GM12878 (cell line): Measurements from ENCODE around the gene ATP5ME. TPM values are rescaled to one million over a fixed set of nuclear protein-coding genes. Genes with fewer than 3 reads are reported as not detected.

Experiments
- ATAC-seq: fragments of 200-7000 bp; cut with Tn5 transposase; 3 replicates; pipeline ENCODE4 v1.9.1; 2020; ENCODE audit warnings: mild to moderate bottlenecking, moderate library complexity
- BruUV-seq: library from RNA; stranded (reverse); fragments of 400-500 nt; replicated peaks from 2 replicates; lab custom pipeline; 2021; lab: Mats Ljungman, UMichigan
- CTCF ChIA-PET: fragments of 300-600 bp; sonication (Branson Sonifier 250); formaldehyde crosslinking; extraction: SDS; loops from one replicate; lab custom pipeline; 2021; ENCODE audit warnings: inconsistent platforms; lab: Yijun Ruan, JAX
- POLR2A ChIA-PET: fragments of 350-600 bp; formaldehyde crosslinking; extraction: SDS; loops from one replicate; lab custom pipeline; 2021; ENCODE audit warnings: inconsistent platforms; lab: Charles Lee
- RAD21 ChIA-PET: fragments of 300-600 bp; sonication (Branson Sonifier 250); formaldehyde crosslinking; loops from one replicate; lab custom pipeline; 2023; ENCODE audit warnings: antibody characterized with exemption; ENCODE audit not compliant: unreplicated experiment; lab: Charles Lee
- SMC1A ChIA-PET: fragments of 300-600 bp; sonication (Branson Sonifier 250); formaldehyde crosslinking; loops from one replicate; lab custom pipeline; 2023; ENCODE audit not compliant: unreplicated experiment, uncharacterized antibody; lab: Charles Lee
- DNase-seq: peaks from one replicate; pipeline ENCODE4 v3.0.0-alpha.2; 2011; ENCODE audit warnings: low read depth, low spot score
- FAIRE-seq: peaks from 3 replicates; lab custom pipeline; 2011; peaks lifted over from hg19 to GRCh38; lab: Jason Lieb, UNC
- H2AFZ ChIP-seq: 2 replicates; pipeline ENCODE4 v1.6.0; 2011; ENCODE audit warnings: low read depth, low read length, control low read depth; ENCODE audit not compliant: control insufficient read depth
- H3K27ac ChIP-seq: 2 replicates; pipeline ENCODE4 v1.5.1; 2011; ENCODE audit warnings: control low read depth; ENCODE audit not compliant: control insufficient read depth, insufficient read depth
- H3K27me3 ChIP-seq, 2 experiments: replicated peaks in 1 of 2; 2 replicates each; pipeline versions ENCODE4 v1.6.0 to v1.6.1; 2011; ENCODE audit warnings: low read length in 1 of 2; ENCODE audit not compliant: control insufficient read depth in 2 of 2, insufficient read depth in 2 of 2
- H3K36me3 ChIP-seq, 2 experiments: 2 replicates each; pipeline ENCODE4 v1.5.1; 2011; ENCODE audit warnings: low read length in 1 of 2; ENCODE audit not compliant: control insufficient read depth in 2 of 2, insufficient read depth in 2 of 2
- H3K4me1 ChIP-seq: 2 replicates; pipeline ENCODE4 v1.6.1; 2011; ENCODE audit warnings: mild to moderate bottlenecking, low read length, moderate library complexity, mixed read lengths; ENCODE audit not compliant: control insufficient read depth, insufficient read depth
- H3K4me2 ChIP-seq: 2 replicates; pipeline ENCODE4 v1.6.0; 2011; ENCODE audit warnings: control low read depth; ENCODE audit not compliant: control insufficient read depth, insufficient read depth
- H3K4me3 ChIP-seq: fragments of 200-600 bp; sonication (generic); 2 replicates; pipeline ENCODE4 v1.5.1; 2016
- H3K79me2 ChIP-seq: 2 replicates; pipeline ENCODE4 v1.6.0; 2011; ENCODE audit warnings: low read length; ENCODE audit not compliant: control insufficient read depth, insufficient read depth
- H3K9ac ChIP-seq: 2 replicates; pipeline ENCODE4 v1.8.0; 2011; ENCODE audit warnings: low read length, control low read depth, mixed read lengths; ENCODE audit not compliant: control insufficient read depth, insufficient read depth
- H3K9me3 ChIP-seq: replicated peaks from 3 replicates; pipeline ENCODE4 v1.5.1; 2011; ENCODE audit warnings: mild to moderate bottlenecking, low read length; ENCODE audit not compliant: control insufficient read depth, insufficient read depth
- H4K20me1 ChIP-seq: 2 replicates; pipeline ENCODE4 v1.6.0; 2011; ENCODE audit not compliant: control insufficient read depth, insufficient read depth
- BCLAF1 ChIP-seq: fragments of 450-650 bp; IDR thresholded peaks from 2 replicates; pipeline ENCODE4 v1.6.1; 2017; ENCODE audit warnings: antibody characterized with exemption, mild to moderate bottlenecking, moderate library complexity
- CBFB ChIP-seq: IDR thresholded peaks from 2 replicates; pipeline ENCODE4 v1.6.1; 2016; ENCODE audit warnings: antibody characterized with exemption, low read depth
- EGR1 ChIP-seq, 2 experiments: IDR thresholded peaks; 1 replicate in 1 of 2; 2 replicates in 1 of 2; pipeline ENCODE4 v1.6.1; 2011 to 2012; ENCODE audit warnings: low read depth in 2 of 2, low read length in 2 of 2, borderline replicate concordance in 1 of 2, mild to moderate bottlenecking in 1 of 2, moderate library complexity in 1 of 2
- ETV6 ChIP-seq, 2 experiments: fragments of 450-650 bp in 1 of 2; IDR thresholded peaks in 1 of 2; conservative IDR thresholded peaks in 1 of 2; 2 replicates each; pipeline ENCODE4 v1.6.1; 2014; ENCODE audit warnings: antibody characterized with exemption in 1 of 2, borderline replicate concordance in 1 of 2, low read depth in 1 of 2, mild to moderate bottlenecking in 1 of 2, moderate library complexity in 1 of 2
- EZH2 ChIP-seq: IDR thresholded peaks from 2 replicates; pipeline ENCODE4 v1.6.1; 2012; ENCODE audit warnings: low read depth, mild to moderate bottlenecking, control low read depth, inconsistent platforms, low read length, borderline replicate concordance; ENCODE audit not compliant: control insufficient read depth
- HCFC1 ChIP-seq: fragments of 150-350 bp; IDR thresholded peaks from 2 replicates; pipeline ENCODE4 v1.6.1; 2014; ENCODE audit warnings: low read length
- LARP7 ChIP-seq: fragments of 450-650 bp; IDR thresholded peaks from 2 replicates; pipeline ENCODE4 v1.6.1; 2017; ENCODE audit warnings: mild to moderate bottlenecking
- MEF2A ChIP-seq: IDR thresholded peaks from 2 replicates; pipeline ENCODE4 v1.6.1; 2011; ENCODE audit warnings: low read depth, mild to moderate bottlenecking, low read length, moderate library complexity; ENCODE audit not compliant: insufficient read depth
- NFYB ChIP-seq: IDR thresholded peaks from 2 replicates; pipeline ENCODE4 v1.6.1; 2011; ENCODE audit warnings: low read depth, mild to moderate bottlenecking, low read length, improper control_type of control experiment, moderate library complexity; ENCODE audit not compliant: insufficient read depth
- PKNOX1 ChIP-seq: fragments of 450-650 bp; IDR thresholded peaks from 2 replicates; pipeline ENCODE4 v1.6.1; 2016; ENCODE audit warnings: mild to moderate bottlenecking
- PML ChIP-seq: IDR thresholded peaks from 2 replicates; pipeline ENCODE4 v1.6.1; 2012; ENCODE audit warnings: low read length, inconsistent platforms
- SMAD5 ChIP-seq: IDR thresholded peaks from 2 replicates; pipeline ENCODE4 v1.6.1; 2016; ENCODE audit warnings: antibody characterized with exemption, low read depth
- SMARCA5 ChIP-seq: fragments of 450-650 bp; IDR thresholded peaks from 2 replicates; pipeline ENCODE4 v1.6.1; 2017; ENCODE audit warnings: mild to moderate bottlenecking
- ZNF207 ChIP-seq: fragments of 450-650 bp; IDR thresholded peaks from 2 replicates; pipeline ENCODE4 v1.6.1; 2014; ENCODE audit warnings: antibody characterized with exemption, mild to moderate bottlenecking, borderline replicate concordance
- WGBS: methylation state at CpG from one replicate; pipeline ENCODE4 v1.1.6; 2016; ENCODE audit warnings: low lambda C conversion rate; ENCODE audit not compliant: insufficient replicate concordance, insufficient coverage; ENCODE audit errors: missing lambda C conversion rate; 5-methylcytosine and 5-hydroxymethylcytosine counted together
- in situ Hi-C: fragments of 300-500 bp; cut with MboI; formaldehyde crosslinking; loops from 9 replicates; pipeline ENCODE4 v1.14.3; 2018; ENCODE audit warnings: mixed read lengths
- intact Hi-C: fragments of 100-400 bp; cut with micrococcal nuclease; formaldehyde crosslinking; loops from one replicate; pipeline ENCODE4 v1.14.2; 2022; ENCODE audit not compliant: unreplicated experiment
- polyA plus RNA-seq, 11 experiments: library from polyadenylated mRNA; depleted of rRNA in 4 of 11; unstranded in 6 of 11; stranded (reverse) in 5 of 11; fragments of >200 nt; fragmentation: Nextera tagmentation in 4 of 11; fragmentation: Illumina TruSeq in 1 of 11; extraction: Ambion mirVana in 4 of 11; extraction: Trizol in 1 of 11; gene quantifications; 1 replicate in 1 of 11; 2 replicates in 10 of 11; pipeline versions ENCODE4 v1.2.1 to v1.2.3, GENCODE V29; 2011 to 2016; ENCODE audit warnings: inconsistent platforms in 2 of 11, missing spikeins in 2 of 11, low read depth in 1 of 11
- total RNA-seq, 4 experiments: library from RNA; depleted of rRNA in 3 of 4; stranded (reverse); fragments of >200 nt in 3 of 4; fragmentation: Illumina TruSeq in 1 of 4; extraction: Trizol in 1 of 4; gene quantifications; 2 replicates each; pipeline versions ENCODE4 v1.2.1 to v1.2.3, GENCODE V29; 2013 to 2021

ATP5ME gene
- total and polyA plus RNA-seq, 10 of the 15 experiments (the other 5 are each of a cell fraction or from before 2014, with no cell fraction given), result 279 to 2,374 (median 509) TPM

DNA sequence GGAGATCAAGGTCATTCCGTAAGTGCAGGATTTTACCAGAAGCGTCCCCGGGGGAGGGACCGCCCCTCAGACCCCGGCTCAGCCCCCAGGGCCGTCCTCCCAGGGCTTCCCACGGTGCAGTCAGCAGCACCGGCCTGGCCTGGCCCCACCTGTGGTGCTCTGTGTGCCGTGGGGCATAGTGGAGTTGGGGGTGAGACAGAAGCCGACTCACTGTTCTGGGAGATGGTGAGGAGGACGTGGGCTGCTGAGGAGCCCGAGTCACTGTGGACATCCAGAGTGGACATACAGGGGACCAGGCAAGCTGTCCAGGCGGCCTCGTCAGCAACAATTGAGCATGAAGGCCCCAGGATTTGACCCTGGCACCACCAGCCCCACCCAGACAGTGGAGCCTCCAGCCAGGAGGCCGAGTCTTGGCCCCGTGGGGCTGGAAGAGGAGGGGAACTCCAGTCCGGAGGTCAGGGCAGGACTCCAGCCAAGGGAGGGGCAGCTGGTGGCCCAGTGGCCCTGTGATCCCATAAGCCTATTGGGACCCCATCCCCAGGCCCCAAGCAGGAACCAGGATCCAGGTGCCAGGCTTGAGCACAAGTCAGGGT is 19.1 kb downstream of the ATP5ME start:
- ChIA-PET CTCF (no interaction called here), SMC1A (no interaction called here), RAD21 (no interaction called here), POLR2A (no interaction called here)
- no peak overlapping the region for H3K27ac ChIP-seq
- no peaks in the 10 kb centered on the region for H3K79me2 ChIP-seq
- H3K9ac ChIP-seq, result no peak overlapping the region
- H3K4me2 ChIP-seq, result no peak overlapping the region
- no peak for FAIRE-seq
- no peak overlapping the region for H2AFZ ChIP-seq
- BruUV-seq, result no TSS peak
- no peak for DNase-seq
- no peaks in the 10 kb centered on the region for H3K36me3 ChIP-seq
- no peaks in the 10 kb centered on the region for H4K20me1 ChIP-seq
- H3K27me3 ChIP-seq, result no peaks in the 10 kb centered on the region
- no peaks in the 10 kb centered on the region; the same call in 2 of the 3 replicates for H3K9me3 ChIP-seq
- intact Hi-C loops, result no loop called here
- no peak overlapping the region for H3K4me3 ChIP-seq
- in situ Hi-C loops, result no loop called here
- no peak for ATAC-seq
- no peaks in the 10 kb centered on the region for H3K4me1 ChIP-seq
- TF ChIP-seq HCFC1 (no peak), PKNOX1 (no peak), EZH2 (no peak), PML (no peak), NFYB (no peak), SMAD5 (no peak), ZNF207 (no peak)
- 27% methylated on average over 16 of the region's 17 CpGs for WGBS

DNA sequence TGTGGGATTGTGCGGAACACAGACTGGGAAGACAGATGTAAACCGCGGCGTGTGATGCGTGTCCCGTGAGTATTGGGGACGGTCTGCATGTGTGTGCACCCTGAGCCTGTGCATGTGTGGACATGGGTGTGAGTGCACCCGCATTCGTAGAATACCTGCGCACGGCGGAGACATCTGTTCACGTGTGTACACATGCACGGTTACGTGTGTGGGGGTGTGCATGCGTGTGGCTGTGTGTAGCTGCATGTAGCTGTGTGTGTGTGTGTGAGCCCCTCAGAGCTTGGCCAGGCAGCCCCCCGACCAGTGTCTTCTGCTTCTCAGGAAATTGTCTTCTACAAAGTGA is 19.6 kb downstream of the ATP5ME start:
- ATAC-seq, result no peak
- CTCF ChIA-PET, result no interaction called here
- RAD21 ChIA-PET, result no interaction called here
- TF ChIP-seq MEF2A (no peak), SMARCA5 (no peak), CBFB (no peak), ETV6 (conservative IDR thresholded peaks at IDR 0.05 in 1 of 2, IDR thresholded peaks at IDR 0.05 in 1 of 2; ENCODE audit: borderline replicate concordance in 1 of 2, low read depth in 1 of 2) (no peak), LARP7 (no peak), BCLAF1 (no peak), EGR1 (IDR thresholded peaks at IDR 0.05; ENCODE audit: borderline replicate concordance in 1 of 2, low read depth in 2 of 2, low read length in 2 of 2) (no peak)

More for the DNA sequence above, 19.6 kb downstream of the ATP5ME start:
- intact Hi-C loops (no loop called here), in situ Hi-C loops (no loop called here)
- Histone ChIP-seq H3K27me3 (no peaks in the 10 kb centered on the region), H2AFZ (no peak overlapping the region), H3K9me3 (no peaks in the 10 kb centered on the region; the same call in 2 of the 3 replicates), H3K9ac (no peak overlapping the region), H3K36me3 (no peaks in the 10 kb centered on the region), H4K20me1 (no peaks in the 10 kb centered on the region), H3K4me3 (no peak overlapping the region), H3K4me1 (no peaks in the 10 kb centered on the region), H3K27ac (no peak overlapping the region), H3K79me2 (no peaks in the 10 kb centered on the region), H3K4me2 (no peak overlapping the region)
- POLR2A ChIA-PET, result no interaction called here
- 85% methylated on average over 17 of the region's 17 CpGs for WGBS
- FAIRE-seq (no peak), DNase-seq (no peak)
- BruUV-seq, result no TSS peak
- SMC1A ChIA-PET, result no interaction called here
